C4-2B (cell line): ENCODE measurements around the gene HS2ST1.

Experiments
- CTCF ChIP-seq: fragments of 450-650 bp; conservative IDR thresholded peaks from 2 replicates; pipeline ENCODE4 v1.5.1; 2017; ENCODE audit warnings: mild to moderate bottlenecking
- ZFX ChIP-seq: fragments of 450-650 bp; IDR thresholded peaks from 2 replicates; pipeline ENCODE4 v1.6.1; 2017

DNA sequence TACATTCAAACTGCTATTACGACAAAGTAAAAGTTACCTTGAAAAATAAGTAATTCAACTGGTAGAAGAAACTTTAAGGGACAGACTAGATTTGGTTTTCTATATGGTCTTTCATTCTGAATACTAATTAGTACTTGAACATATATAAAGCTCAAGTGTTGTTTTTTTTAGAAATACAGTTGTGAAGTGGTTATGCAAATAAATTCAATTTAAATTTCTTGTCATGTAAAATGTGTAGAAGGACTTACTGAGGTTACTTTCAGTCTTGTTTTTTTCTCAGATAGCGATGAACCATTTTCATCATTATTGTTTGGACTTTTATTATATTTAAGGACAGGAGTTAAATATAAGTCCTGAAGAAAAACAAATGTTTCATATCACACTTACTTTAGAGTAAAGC, 24.4 kb downstream of the HS2ST1 start:
- no peak for TF ChIP-seq CTCF
- no peak for TF ChIP-seq ZFX
